HL-60 (cell line): Measurements from ENCODE around the gene ZBTB7C.

Experiments
- DNase-seq, 2 experiments: peaks; one replicate each; pipeline ENCODE4 v3.0.0-alpha.2; 2010 to 2020; ENCODE audit warnings: low read depth in 1 of 2, low spot score in 1 of 2
- H3K27ac ChIP-seq: fragments of 250-450 bp; sonication (Bioruptor Pico); replicated peaks from 2 replicates; pipeline ENCODE4 v1.5.1; 2020; ENCODE audit warnings: mild to moderate bottlenecking, moderate library complexity
- H3K27me3 ChIP-seq: fragments of 250-450 bp; sonication (Bioruptor Pico); 2 replicates; pipeline ENCODE4 v1.5.1; 2021; ENCODE audit warnings: mild to moderate bottlenecking, moderate library complexity; ENCODE audit not compliant: insufficient read depth, poor library complexity, severe bottlenecking
- H3K4me3 ChIP-seq: replicated peaks from 2 replicates; pipeline ENCODE4 v1.5.1; 2011; ENCODE audit warnings: mild to moderate bottlenecking, control low read depth, low read length; ENCODE audit not compliant: insufficient read depth
- CTCF ChIP-seq: IDR thresholded peaks from one replicate; pipeline ENCODE4 v1.5.1; 2011; ENCODE audit warnings: low read length, control low read depth, inconsistent platforms; ENCODE audit not compliant: insufficient read depth
- GABPA ChIP-seq: IDR thresholded peaks from 2 replicates; pipeline ENCODE4 v1.6.1; 2012; ENCODE audit warnings: low read depth
- POLR2AphosphoS5 ChIP-seq: IDR thresholded peaks from 2 replicates; pipeline ENCODE4 v1.6.1; 2012; ENCODE audit warnings: low read depth
- REST ChIP-seq: IDR thresholded peaks from 2 replicates; pipeline ENCODE4 v1.6.1; 2012; ENCODE audit warnings: low read depth; ENCODE audit not compliant: insufficient replicate concordance
- SPI1 ChIP-seq: IDR thresholded peaks from 2 replicates; pipeline ENCODE4 v1.6.1; 2012; ENCODE audit warnings: low read depth, mild to moderate bottlenecking, borderline replicate concordance

Gene ZBTB7C

GRCh38 chr18:48252525-48252924, 156.7 kb downstream of the ZBTB7C start:
- Histone ChIP-seq H3K27ac (no peak overlapping the region), H3K27me3 (peaks cover 3% of the 10 kb centered on the region), H3K4me3 (no peak overlapping the region)
- no peak for TF ChIP-seq SPI1
- TF ChIP-seq POLR2AphosphoS5, result no peak
- no peak for TF ChIP-seq REST
- TF ChIP-seq CTCF, result no peak
- no peak for TF ChIP-seq GABPA
- DNase-seq, result no peak

GRCh38 chr18:48250918-48251317, 158.3 kb downstream of the ZBTB7C start:
- no peak overlapping the region for H3K27ac ChIP-seq
- DNase-seq, result no peak
- H3K4me3 ChIP-seq, result no peak overlapping the region
- TF ChIP-seq CTCF, result no peak
- TF ChIP-seq POLR2AphosphoS5, result no peak
- TF ChIP-seq SPI1, result no peak
- no peak for TF ChIP-seq GABPA
- no peak for TF ChIP-seq REST
- peaks cover 3% of the 10 kb centered on the region for H3K27me3 ChIP-seq

- no peak for DNase-seq
- Histone ChIP-seq H3K4me3 (no peak overlapping the region), H3K27me3 (peaks cover 3% of the 10 kb centered on the region), H3K27ac (no peak overlapping the region)
- TF ChIP-seq CTCF (no peak), GABPA (no peak), SPI1 (no peak), REST (no peak), POLR2AphosphoS5 (no peak)
Observed at GRCh38 chr18:48250362-48250907, 158.7 kb downstream of the ZBTB7C start.
